Non-pigmented ciliary epithelial cell (primary cell): ENCODE results near the gene DCK.
"Not testable (repeated sequence)": the region's sequence is repeated elsewhere in the genome, so short reads cannot be mapped to it uniquely, and the experiment has no call there.

Source experiments
- DNase-seq: peaks from one replicate; pipeline ENCODE4 v3.0.0-alpha.2; 2010; ENCODE audit warnings: low read depth

The DCK gene

GRCh38 chr4:71001363-71001762, 7.9 kb downstream of the DCK start:
- DNase-seq: not testable (repeated sequence)

- DNase-seq: no peak
These were observed 10.9 kb downstream of the DCK start for GRCh38 chr4:71004281-71004851.

GRCh38 chr4:71005025-71005424, 11.6 kb downstream of the DCK start:
- not testable (repeated sequence) for DNase-seq

- DNase-seq: no peak
These were observed 12.9 kb downstream of the DCK start for GRCh38 chr4:71006203-71006907.

GRCh38 chr4:71008196-71008595, 14.7 kb downstream of the DCK start:
- DNase-seq: no peak

- DNase-seq: no peak
These were observed 15.6 kb downstream of the DCK start for GRCh38 chr4:71009086-71009485.

GRCh38 chr4:71009890-71010588, 16.6 kb downstream of the DCK start:
- DNase-seq: no peak

- DNase-seq: no peak
These were observed 18.0 kb downstream of the DCK start for GRCh38 chr4:71011451-71011850.

GRCh38 chr4:71017391-71017790, 23.9 kb downstream of the DCK start:
- DNase-seq: not testable (repeated sequence)

- DNase-seq: no peak
These were observed 27.2 kb downstream of the DCK start for GRCh38 chr4:71020611-71021010.

- DNase-seq: no peak
These were observed 32.2 kb downstream of the DCK start for GRCh38 chr4:71025654-71026053.

- peak; percentile 55 for DNase-seq
These were observed 32.6 kb downstream of the DCK start for GRCh38 chr4:71026086-71026485.

- DNase-seq: no peak
These were observed 34.2 kb downstream of the DCK start for GRCh38 chr4:71027611-71028010.

- DNase-seq: no peak
These were observed 36.1 kb downstream of the DCK start for GRCh38 chr4:71029504-71029903.

- peak; percentile 57 for DNase-seq
These were observed 38.7 kb downstream of the DCK start for GRCh38 chr4:71032106-71032505.

- DNase-seq: no peak
These were observed 51.8 kb downstream of the DCK start for GRCh38 chr4:71045256-71045655.

GRCh38 chr4:71049395-71049794, 55.9 kb downstream of the DCK start:
- no peak for DNase-seq

GRCh38 chr4:71050809-71051208, 57.4 kb downstream of the DCK start:
- DNase-seq: no peak

GRCh38 chr4:71052034-71052433, 58.6 kb downstream of the DCK start:
- DNase-seq: no peak

- no peak for DNase-seq
These were observed 59.3 kb downstream of the DCK start for GRCh38 chr4:71052716-71053115.

GRCh38 chr4:71053613-71054012, 60.2 kb downstream of the DCK start:
- DNase-seq: not testable (repeated sequence)

- not testable (repeated sequence) for DNase-seq
These were observed 66.1 kb downstream of the DCK start for GRCh38 chr4:71059573-71059972.

GRCh38 chr4:71062436-71062835, 69.0 kb downstream of the DCK start:
- no peak for DNase-seq
